Measurements from ENCODE around the gene FABP6.
A peak's percentile ranks its signal among the peaks of the same experiment; 100 is the strongest.
"Not testable (repeated sequence)": the region's sequence is repeated elsewhere in the genome, so short reads cannot be mapped to it uniquely, and the experiment has no call there.

Gene FABP6

DNA sequence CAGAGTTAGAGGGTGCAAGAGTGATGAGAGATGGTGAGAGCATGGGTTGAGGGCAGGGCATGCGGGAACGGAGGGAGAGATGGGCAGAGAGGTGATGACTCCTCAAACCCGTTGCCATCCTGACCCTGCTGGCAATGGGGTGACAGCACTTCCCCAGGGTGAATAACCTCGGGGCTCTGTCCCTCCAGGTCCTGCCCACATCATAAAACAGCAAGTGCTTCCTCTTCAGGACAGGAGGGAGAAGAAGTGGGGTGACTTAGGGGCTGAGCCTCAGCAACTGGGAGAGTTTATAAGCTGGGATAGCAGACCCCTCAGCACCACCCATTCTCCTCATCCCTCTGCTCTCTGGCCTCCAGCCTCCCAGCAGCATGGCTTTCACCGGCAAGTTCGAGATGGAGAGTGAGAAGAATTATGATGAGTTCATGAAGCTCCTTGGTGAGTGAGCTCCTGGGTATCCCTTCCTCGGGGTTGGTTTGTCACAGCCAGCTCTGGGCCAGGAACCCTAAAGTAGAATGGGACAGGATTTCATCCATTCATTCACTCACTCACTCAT lies at the start of gene FABP6:
FABP6 (plus strand) TSS at position 317 of the 553 bp plus-strand sequence; CDS start at position 369, 52 bp downstream.
- DNase-seq: no peak

DNA sequence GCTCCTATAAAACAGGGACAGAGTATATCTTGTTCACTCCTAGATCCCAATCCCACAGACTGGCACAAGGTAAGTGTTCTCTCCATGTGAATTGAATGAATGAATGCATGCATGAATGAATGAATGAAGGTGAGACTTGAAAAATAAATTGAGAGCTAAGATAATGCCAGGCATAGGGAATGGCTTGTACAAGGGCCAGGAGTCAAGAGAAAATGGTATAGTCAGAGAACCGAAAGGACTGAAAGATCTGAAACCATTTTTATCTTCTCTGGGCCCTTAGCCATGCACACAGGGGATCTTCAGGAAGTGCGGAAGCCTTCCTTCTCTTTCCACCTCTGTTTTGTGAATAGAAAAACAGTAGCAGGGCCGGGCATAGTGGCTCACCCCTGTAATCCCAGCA lies 48.4 kb upstream of the FABP6 start:
- no peak for DNase-seq

DNA sequence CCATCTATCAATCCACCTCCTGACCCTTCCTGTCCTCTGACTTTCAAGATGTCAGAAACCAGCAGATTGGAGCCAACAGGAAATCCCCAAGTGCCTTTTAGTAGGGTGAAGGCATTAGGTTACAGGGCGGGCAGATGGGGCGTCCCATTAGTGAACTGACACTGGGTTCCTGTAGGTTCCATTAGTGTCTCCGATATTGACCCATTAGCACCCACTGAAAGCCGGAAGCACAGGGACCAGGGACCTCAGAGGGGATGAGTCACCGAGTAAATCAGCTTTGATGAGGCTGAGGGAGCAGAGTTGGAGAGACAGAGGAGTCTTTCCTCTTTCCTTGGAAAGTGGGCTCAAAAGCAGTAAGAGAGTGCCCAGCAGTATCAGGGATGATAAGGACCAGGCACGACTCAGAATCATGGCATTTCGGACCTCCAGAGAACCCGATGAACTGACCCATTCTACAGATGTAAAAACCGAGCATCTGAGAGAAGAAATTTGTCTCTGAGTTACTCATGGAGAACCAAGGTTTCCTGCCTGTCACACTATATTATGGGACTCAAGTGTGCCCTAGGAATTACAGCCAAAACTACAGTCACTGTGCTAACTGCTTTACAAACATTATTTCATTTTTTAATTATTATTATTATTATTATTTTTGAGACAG lies 47.2 kb upstream of the FABP6 start:
- DNase-seq: no peak

DNA sequence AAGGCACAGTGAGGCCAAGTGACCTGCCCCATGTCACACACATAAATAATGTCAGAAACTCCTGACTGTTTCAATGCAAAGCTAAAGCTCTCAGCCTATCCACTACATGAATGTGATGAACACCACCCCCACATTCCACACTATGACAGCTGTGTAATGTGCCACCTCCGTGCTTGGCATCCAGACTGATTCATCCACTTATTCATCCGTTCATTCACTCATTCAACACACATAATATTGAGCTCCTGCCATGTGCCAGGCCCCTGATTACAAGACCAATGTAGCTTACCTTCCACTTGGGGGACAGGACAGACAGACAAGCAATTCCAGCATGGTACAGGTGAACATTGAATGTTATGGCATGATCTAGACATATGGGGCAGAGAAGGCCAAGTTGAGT lies 46.2 kb upstream of the FABP6 start:
- DNase-seq: no peak

DNA sequence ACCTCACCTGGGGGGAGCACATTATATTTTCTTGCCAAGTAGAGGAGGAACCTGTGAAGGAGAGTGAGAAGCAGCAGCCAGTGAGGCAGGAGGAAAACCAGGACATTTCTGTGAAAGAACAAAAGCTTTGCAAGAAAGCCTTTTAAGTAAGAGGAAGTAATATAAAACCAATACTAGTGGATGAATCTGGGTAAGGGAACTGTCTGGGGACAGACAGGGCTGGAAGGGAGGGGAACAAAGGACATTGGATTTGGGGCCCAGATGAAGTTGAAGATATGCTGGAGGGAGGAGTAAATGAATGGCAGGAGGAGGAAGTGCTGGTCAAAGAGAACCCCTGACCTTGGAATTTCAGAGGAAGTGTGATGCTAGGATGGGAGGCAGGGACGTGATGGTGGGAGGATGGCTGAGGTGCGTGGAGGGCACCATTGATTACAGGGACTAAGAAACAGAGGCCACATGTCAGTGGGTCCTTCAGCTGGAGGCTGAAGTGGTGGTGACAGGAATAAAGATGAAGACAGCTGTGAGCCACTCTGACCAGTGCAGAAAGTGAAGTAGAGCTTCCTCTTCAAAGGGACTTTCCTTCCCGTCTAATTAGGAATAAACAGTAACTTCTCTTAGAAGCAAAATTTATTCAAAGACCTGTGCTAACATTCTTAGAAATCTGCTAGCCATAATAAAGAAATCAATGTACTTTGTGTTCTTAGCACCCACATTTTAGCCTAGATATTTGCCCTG lies 43.5 kb upstream of the FABP6 start:
- DNase-seq: no peak

DNA sequence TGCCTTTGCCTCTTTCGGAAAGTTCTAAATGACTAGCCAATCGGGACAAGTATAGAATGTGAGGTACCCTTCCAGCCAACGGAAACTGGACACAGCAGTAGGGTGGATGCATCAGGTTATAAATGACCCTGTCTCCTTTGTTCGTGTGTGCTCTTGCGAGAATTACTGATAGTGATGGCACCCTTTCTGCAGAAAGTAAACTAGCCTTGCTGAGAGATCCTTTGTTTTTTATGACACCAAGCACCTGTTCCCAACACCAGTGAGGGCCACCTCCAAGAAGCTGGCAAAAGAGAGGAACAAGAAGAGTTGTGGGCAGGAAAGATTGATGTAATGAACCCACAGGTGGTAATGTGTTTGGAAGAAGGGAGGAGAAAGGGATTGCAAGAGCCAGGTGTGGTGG lies 42.8 kb upstream of the FABP6 start:
- no peak for DNase-seq

DNA sequence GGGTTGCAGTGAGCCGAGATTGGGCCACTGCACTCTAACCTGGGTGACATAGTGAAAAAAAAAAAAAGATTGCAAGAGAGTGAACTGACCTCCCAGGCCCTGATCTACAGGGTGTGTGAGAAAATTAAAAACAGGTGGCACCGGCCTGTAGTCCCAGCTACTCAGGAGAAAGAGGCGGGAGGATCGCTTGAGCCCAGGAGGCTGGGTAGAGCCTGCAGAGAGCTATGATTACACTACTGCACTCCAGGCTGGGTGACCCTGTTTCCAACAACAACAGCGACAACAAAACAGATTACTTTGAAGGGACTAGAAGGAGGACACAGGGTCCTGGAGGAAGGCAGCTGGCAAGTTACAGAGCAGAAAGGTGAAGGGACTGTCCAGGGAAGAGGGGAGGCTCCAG lies 42.2 kb upstream of the FABP6 start:
- no peak for DNase-seq

DNA sequence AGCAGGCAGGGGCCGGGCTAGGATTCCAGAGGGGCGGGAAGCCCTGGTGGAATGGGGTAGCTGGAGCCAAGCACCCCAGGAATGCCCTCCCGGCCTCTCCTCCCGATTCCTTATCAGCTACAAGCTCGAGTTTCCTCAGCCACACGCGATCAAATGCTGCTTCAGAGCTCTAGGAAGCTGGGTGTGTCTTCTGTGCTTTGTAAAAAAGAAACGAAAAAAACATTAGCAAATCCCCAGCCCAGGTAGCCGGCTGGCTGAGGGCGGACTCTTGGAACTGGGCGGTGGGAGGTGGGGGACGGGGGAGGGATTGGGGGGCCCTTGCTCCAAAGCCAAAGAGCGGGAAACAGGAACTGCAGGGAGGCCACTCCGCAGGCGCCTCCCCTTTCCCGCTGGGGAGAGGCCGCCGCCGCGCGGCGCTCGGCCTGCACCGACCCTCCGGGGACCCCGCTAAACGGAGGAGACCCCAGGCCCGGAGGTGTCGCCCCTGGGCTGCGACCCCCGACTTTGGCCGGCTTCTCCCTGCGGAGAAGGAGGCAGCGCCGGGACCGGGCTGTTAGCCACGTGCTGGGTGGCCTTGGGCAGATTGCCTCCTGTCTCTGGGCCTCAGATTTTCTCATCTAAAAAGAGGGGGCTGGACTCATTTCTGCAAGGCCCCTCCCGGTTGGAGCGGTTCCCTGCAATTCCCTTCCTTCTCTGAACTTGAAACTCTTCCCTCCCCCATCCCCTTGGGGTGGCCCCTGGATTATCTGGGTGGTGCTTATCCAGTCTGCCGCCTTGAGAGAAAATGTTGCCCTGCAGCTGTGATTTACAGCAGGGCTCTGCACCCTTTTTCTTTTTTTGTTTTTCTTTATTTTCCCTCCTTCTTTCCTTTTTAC lies 40.9 kb upstream of the FABP6 start:
- no peak for DNase-seq

GRCh38 chr5:160192424-160192823 lies 36.9 kb upstream of the FABP6 start:
- DNase-seq: no peak

GRCh38 chr5:160193076-160193475 lies 36.2 kb upstream of the FABP6 start:
- not testable (repeated sequence) for DNase-seq

DNA sequence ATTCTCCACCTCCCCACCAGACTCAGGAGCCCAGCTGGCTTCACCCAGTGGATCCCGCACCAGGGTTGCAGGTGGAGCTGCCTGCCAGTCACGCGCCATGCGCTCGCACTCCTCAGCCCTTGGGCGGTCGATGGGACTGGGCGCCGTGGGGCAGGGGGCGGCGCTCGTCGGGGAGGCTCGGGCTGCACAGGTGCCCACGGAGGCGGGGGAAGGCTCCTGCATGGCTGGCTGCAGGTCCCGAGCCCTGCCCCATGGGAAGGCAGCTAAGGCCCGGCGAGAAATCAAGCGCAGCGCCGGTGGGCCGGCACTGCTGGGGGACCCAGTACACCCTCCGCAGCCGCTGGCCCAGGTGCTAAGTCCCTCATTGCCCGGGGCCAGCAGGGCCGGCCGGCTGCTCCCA lies 35.5 kb upstream of the FABP6 start:
- DNase-seq: not testable (repeated sequence)

DNA sequence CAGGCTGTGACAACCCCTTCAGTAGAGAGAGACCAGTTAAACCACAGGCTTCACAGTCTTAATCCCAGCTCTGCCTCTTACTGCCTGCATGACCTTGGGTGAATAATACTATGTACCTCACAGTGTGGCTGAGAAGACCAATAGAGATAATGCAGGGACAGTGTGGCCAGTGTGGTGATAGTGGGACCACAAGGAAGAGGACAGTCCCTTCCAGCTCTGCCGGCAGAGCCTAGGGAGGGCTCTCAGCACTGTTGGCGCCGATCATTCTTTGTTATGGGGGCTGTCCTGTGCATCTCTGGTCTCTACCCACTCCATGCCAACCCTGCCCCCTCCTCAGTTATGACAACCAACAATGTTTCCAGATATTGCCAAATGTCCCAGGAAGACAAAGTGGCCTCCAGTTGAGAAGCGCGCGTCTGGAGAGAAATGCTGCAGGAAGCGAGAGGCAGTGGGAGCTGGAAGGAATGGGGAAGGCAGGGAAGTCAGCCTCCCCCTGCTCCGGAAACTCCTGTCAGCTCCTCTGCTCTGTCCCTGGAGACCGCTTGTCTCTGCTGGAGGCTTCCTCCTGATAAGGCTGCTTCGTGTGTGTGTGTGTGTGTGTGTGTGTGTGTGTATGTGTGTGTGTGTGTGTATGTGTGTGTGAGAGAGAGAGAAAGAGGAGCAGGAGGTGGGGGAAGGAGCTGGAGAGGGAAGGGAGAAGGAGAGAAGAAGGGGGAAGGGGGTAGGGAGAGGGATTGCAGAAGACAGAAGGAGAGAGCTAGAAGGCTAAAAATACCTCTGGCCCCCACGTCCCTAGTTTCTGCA lies 31.8 kb upstream of the FABP6 start:
- DNase-seq: no peak

DNA sequence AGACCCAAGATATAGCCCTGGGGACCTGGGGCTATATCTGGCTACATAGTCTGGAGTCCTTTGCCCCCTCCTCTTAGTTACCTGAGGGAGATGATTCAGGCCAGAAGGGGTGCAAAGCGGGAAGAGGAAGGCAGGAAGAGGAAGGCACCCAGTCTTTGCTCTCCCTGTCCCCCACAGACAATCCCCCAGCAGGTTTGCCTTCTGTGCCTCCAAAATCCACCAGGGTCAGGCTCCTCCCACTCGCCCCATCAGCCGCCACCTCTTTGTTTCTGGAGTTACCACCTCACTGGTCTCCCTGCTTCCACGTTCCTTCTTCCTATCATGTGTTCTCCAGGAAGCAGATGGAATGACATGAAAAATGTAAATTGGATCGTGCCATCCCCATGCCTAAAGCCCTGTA lies 31.2 kb upstream of the FABP6 start:
- DNase-seq: no peak

DNA sequence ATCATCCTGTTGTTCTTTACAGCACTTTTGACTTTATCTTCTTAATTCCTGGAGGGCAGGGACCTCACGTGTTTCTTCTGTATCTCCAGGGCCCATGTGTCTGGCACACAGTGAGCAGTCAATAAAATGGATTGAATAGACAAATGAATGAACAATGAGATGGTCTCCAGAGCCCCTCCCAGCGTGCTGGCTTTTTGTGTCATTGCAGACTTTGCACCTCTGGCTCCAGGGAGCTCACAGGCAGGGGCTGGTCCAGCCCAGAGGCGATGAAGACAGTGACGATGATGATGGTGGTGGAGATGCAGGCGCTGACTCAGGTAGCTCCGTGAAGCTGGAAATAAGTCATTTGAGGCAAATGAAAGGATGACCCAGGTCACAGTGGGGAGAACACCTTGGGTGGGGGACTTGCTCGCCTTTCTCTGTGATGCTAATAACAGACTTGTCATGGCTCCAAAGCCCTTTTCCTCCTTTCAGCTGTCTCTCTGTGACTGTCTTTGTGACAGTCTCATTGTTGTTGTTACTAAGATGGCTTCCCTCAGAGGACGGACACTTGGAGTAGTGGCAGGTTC lies 30.4 kb upstream of the FABP6 start:
- DNase-seq: no peak

DNA sequence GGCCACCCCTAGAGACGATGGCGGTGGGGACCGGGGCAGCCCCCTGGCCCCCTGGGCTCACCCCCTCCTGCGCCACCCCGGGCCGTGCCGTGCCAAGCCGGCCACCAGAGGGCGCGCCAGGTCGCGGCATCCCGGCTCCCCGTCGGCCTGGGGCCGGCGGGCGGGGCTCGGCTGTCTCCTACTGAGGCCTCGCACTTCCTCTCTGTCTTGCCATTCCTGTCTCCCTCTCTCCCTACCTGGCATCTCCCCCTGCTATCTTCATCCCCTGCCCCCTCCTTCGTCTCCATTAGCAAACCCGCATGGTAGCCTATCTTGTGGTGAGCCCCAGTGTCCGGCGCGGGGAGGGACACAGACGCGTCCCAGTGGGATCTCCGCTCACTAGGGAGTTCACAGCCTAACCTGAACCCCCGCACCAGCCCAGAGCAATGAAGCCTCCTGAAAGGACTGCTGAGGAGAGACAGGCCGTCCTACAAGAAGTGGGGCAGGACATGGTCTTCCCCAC lies 29.8 kb upstream of the FABP6 start:
- DNase-seq: peak in 1 of 2 experiments; percentile 12

DNA sequence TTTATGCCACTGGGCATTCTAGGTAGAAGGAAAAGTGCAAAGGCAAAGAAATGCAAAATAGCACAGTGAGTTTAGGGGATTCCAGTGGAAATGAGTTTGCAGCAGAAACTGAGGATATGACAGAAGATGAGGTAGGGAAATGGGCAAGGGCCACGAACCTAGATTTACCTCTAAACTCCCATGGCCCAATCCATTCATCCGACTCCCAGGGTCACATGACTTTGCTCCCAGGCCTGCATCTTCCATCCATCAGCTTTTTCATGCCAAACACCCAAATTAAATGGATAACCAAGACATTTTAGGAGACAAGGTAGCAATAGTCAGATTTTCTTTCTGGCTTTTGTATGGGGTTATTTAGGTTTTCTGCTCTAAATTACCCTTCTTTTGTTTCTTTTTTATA lies 22.2 kb upstream of the FABP6 start:
- no peak for DNase-seq

DNA sequence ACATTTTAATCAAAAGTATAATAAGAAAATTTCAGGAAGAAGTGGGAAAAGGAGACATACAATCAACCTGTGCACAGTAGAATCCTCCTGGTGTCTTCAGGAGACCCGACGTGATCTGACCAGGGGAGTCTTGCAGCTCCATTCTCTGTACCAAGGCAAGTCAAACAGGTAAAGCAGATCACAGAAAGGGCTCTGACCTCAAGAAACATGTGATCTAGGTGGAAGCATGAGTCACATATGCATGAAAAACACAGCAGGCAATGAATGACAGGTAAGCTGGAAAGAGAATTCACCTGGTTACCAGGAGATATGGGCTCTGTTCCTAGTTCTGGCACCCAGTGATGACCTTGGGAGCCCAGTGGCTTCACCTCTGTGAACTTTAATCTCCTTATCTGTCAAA lies 19.4 kb upstream of the FABP6 start:
- DNase-seq: no peak

DNA sequence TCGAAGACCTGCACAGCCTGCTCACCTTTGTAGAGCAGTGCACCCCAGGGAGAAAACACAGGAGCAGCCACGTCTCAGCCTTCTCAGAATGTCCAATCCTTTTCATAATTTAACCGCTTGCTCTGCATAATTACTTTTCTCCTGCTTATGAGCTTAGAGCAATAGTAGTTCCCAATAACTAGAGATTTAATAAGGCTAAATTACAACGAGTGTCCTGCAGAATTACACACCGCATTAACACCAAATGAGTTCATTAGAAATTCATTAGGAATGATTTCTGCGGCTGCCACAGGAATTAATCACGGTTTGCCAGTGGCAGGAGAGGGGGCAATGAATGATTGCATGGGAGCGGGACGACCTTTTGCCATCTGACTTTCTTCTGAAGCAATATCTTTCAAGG lies 18.7 kb upstream of the FABP6 start:
- no peak for DNase-seq

DNA sequence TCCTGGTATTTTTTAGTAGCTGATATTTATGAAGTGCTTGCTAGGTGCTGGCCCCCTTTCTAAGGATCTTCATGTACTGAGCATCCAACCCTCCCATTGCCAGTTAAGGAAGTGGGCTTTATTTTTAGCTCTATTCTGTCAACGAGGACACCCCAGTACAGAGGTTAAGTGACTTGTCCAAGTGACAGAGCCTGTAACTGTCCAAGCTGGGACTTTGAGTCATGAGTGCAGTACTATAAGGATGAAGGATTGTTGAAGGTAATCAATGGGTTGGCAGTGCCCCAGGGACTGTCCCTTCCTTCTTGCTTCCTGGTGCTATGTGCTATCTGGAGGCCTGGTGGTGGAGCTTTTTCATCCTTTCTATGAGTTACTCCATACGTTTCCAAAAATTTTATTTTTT lies 18.0 kb upstream of the FABP6 start:
- DNase-seq: no peak

DNA sequence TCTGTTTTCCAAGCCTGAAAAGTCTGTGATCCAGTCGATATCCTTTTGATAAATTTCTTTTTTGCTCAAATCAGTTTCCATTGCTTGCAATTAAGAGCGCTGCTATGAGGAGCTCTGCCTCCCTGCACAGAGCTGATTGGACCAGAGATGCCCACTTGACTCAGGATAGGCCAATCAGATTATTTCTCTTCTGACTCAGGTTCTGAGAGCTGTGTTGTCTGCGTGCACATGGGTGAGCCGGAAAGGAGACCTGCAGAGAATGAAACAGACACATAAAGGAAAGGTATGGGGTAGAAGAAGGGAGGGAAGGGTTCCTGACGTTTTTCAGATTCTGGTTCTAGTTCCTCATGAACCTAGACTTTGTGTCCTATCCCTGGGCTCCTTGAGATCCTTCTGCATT lies 15.8 kb upstream of the FABP6 start:
- no peak for DNase-seq

DNA sequence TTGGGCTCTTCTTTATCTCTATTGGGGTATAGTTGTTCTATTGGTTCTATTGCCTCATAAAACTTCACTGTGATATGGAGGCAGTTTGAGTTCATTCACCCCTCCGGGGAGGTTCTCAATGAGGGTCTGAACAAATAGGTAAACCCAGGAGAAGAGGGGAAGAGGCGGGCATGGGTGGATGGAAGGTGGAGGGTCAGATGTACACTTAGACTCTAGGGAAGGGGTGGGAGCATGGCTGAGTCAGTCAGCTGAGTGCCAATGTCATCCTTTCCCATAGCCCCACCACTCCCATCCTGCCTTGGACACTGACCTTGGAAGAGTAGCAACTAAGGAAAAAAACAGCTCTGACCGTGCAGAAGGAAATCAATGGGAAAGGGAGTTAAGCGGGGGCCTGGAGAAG lies 9.9 kb upstream of the FABP6 start:
- no peak for DNase-seq

- DNase-seq: no peak
These were observed 8.2 kb upstream of the FABP6 start for GRCh38 chr5:160221082-160221481.
